K562 (cell line): ENCODE measurements around the gene CMBL. TPM values are rescaled to one million over a fixed set of nuclear protein-coding genes. Genes with fewer than 3 reads are reported as not detected.

Source experiments
- BRF1 ChIP-seq: IDR thresholded peaks from 3 replicates; pipeline ENCODE4 v1.6.1; 2011; ENCODE audit warnings: borderline replicate concordance, mild to moderate bottlenecking; ENCODE audit not compliant: insufficient read length; ENCODE audit errors: extremely low read depth
- LARP7 ChIP-seq: fragments of 450-650 bp; IDR thresholded peaks from 2 replicates; pipeline ENCODE4 v1.6.1; 2016
- NCOA6 ChIP-seq: fragments of 450-650 bp; IDR thresholded peaks from 2 replicates; pipeline ENCODE4 v1.6.1; 2017; ENCODE audit warnings: mild to moderate bottlenecking
- NFATC3 ChIP-seq: fragments of 450-650 bp; IDR thresholded peaks from 2 replicates; pipeline ENCODE4 v1.6.1; 2017; ENCODE audit warnings: mild to moderate bottlenecking
- PTBP1 ChIP-seq: fragments of 200-400 bp; formaldehyde crosslinking; IDR thresholded peaks from 2 replicates; pipeline ENCODE4 v1.6.1; 2017; ENCODE audit warnings: low read depth, low read length
- SIX5 ChIP-seq, 2 experiments: IDR thresholded peaks; 2 replicates each; pipeline ENCODE4 v1.6.1; 2011; ENCODE audit warnings: low read length in 2 of 2, borderline replicate concordance in 1 of 2, low read depth in 1 of 2, mild to moderate bottlenecking in 1 of 2, moderate library complexity in 1 of 2; ENCODE audit not compliant: insufficient read depth in 1 of 2
- SMARCB1 ChIP-seq: IDR thresholded peaks from 2 replicates; pipeline ENCODE4 v1.6.1; 2011; ENCODE audit warnings: improper control_type of control experiment, low read depth; ENCODE audit not compliant: insufficient read length
- ZNF282 ChIP-seq: sonication (generic); formaldehyde crosslinking; IDR thresholded peaks from 2 replicates; pipeline ENCODE4 v1.8.1; 2023; ENCODE audit warnings: missing genetic modification reagents
- ZNF324 ChIP-seq: fragments of 250-450 bp; sonication (Bioruptor Pico); IDR thresholded peaks from 2 replicates; pipeline ENCODE4 v1.4.0; 2020; ENCODE audit warnings: mild to moderate bottlenecking
- ZNF583 ChIP-seq: fragments of 250-450 bp; sonication (Bioruptor Pico); IDR thresholded peaks from 2 replicates; pipeline ENCODE4 v1.4.0; 2020
- polyA plus RNA-seq, 8 experiments: library from polyadenylated mRNA; depleted of rRNA in 4 of 8; stranded (reverse) in 5 of 8; unstranded in 3 of 8; fragments of >200 nt; fragmentation: Nextera tagmentation in 2 of 8; fragmentation: Illumina TruSeq in 1 of 8; extraction: Ambion mirVana in 2 of 8; extraction: Trizol in 1 of 8; gene quantifications; 2 replicates each; pipeline versions ENCODE4 v1.2.1 to v1.2.3, GENCODE V29; 2011 to 2014; ENCODE audit warnings: inconsistent platforms in 1 of 8, missing spikeins in 1 of 8
- total RNA-seq, 7 experiments: library from RNA; depleted of rRNA in 6 of 7; stranded (reverse); fragments of >200 nt in 6 of 7; fragmentation: Illumina TruSeq in 2 of 7; extraction: Trizol in 2 of 7; gene quantifications; 2 replicates each; pipeline versions ENCODE4 v1.2.1 to v1.2.3, GENCODE V29; 2011 to 2021; ENCODE audit warnings: low replicate concordance in 1 of 7
- TF ChIP-seq, protein P1 (sequence below), 2 experiments: fragments of 450-650 bp in 1 of 2; sonication (generic) in 1 of 2; formaldehyde crosslinking in 1 of 2; IDR thresholded peaks in 1 of 2; conservative IDR thresholded peaks in 1 of 2; 2 replicates each; pipeline versions ENCODE4 v1.6.1 to v1.8.1; 2016 to 2023; ENCODE audit warnings: mild to moderate bottlenecking in 2 of 2, moderate library complexity in 2 of 2, inconsistent platforms in 1 of 2, missing genetic modification reagents in 1 of 2
- TF ChIP-seq, protein P2 (sequence below): fragments of 250-450 bp; sonication (Bioruptor Pico); IDR thresholded peaks from 2 replicates; pipeline ENCODE4 v1.4.0; 2020; ENCODE audit warnings: mild to moderate bottlenecking, moderate library complexity
- TF ChIP-seq, protein P3 (sequence below): fragments of 250-450 bp; sonication (Bioruptor Pico); IDR thresholded peaks from 2 replicates; pipeline ENCODE4 v1.5.0; 2021; ENCODE audit warnings: mild to moderate bottlenecking, moderate library complexity
- TF ChIP-seq, protein P4 (sequence below): fragments of 250-450 bp; sonication (Bioruptor Pico); IDR thresholded peaks from 2 replicates; pipeline ENCODE4 v1.6.1; 2021; ENCODE audit warnings: mild to moderate bottlenecking

The CMBL gene
- total and polyA plus RNA-seq, 9 of the 15 experiments (the other 6 are each of a cell fraction or from before 2014, with no cell fraction given), result 22.6 to 192 (median 71.1) TPM

DNA sequence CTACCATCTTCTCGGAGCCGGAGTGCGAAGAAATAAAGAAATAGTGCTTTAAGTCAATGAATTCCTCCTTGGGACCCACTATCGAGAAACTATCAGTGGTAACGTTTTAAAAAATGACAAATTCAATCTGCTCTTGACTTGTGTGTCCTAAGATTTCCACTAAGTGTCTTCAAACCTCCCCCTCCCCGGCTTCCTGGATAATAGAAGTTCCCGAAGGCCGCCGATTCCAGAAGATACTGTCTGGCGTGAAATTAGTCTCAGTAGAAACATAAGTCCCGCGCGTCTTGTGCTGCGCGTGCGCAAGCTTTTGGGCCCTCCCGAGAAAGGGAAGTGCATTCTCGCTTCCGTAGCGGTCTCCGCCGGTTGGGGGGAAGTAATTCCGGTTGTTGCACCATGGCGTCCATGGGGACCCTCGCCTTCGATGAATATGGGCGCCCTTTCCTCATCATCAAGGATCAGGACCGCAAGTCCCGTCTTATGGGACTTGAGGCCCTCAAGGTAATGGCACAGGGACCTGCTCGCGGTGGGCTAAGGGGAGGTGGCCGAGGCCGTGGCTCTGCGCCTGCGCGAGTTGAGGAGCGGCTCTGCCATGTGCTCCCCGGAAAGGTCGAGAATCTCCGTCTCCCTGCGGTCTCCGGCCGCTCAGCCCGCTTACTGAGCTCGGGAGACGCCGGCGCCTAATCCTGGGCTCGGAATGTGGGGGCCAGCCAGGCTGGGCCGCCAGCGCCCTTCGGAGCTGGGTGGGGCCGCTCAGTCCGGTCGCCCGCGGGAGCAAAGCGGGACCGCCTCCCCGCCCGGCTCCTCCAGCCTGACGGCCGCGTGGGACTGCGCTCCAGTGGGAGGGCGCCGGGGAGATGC lies 57.5 kb downstream of the CMBL start, which contains the start of gene CCT5 (continued):
- 0 out of 2 replicates have a peak, but pooled peaks have one; percentile 7 for TF ChIP-seq PTBP1
- TF ChIP-seq, protein P1, sequence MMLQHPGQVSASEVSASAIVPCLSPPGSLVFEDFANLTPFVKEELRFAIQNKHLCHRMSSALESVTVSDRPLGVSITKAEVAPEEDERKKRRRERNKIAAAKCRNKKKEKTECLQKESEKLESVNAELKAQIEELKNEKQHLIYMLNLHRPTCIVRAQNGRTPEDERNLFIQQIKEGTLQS (IDR thresholded peaks at IDR 0.05), result 0 out of 2 replicates have a peak, but pooled peaks have one; percentile 15
- TF ChIP-seq, protein P1 (CRISPR knock-in tag; conservative IDR thresholded peaks at IDR 0.05), result peak; percentile 24; the same call in 1 of the 2 replicates
- no peak for TF ChIP-seq BRF1
- TF ChIP-seq, protein P2, sequence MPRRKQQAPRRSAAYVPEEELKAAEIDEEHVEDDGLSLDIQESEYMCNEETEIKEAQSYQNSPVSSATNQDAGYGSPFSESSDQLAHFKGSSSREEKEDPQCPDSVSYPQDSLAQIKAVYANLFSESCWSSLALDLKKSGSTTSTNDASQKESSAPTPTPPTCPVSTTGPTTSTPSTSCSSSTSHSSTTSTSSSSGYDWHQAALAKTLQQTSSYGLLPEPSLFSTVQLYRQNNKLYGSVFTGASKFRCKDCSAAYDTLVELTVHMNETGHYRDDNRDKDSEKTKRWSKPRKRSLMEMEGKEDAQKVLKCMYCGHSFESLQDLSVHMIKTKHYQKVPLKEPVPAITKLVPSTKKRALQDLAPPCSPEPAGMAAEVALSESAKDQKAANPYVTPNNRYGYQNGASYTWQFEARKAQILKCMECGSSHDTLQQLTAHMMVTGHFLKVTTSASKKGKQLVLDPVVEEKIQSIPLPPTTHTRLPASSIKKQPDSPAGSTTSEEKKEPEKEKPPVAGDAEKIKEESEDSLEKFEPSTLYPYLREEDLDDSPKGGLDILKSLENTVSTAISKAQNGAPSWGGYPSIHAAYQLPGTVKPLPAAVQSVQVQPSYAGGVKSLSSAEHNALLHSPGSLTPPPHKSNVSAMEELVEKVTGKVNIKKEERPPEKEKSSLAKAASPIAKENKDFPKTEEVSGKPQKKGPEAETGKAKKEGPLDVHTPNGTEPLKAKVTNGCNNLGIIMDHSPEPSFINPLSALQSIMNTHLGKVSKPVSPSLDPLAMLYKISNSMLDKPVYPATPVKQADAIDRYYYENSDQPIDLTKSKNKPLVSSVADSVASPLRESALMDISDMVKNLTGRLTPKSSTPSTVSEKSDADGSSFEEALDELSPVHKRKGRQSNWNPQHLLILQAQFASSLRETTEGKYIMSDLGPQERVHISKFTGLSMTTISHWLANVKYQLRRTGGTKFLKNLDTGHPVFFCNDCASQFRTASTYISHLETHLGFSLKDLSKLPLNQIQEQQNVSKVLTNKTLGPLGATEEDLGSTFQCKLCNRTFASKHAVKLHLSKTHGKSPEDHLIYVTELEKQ (CRISPR knock-in tag), result no peak
- no peak for TF ChIP-seq LARP7
- TF ChIP-seq NCOA6, result no peak
- TF ChIP-seq, protein P3, sequence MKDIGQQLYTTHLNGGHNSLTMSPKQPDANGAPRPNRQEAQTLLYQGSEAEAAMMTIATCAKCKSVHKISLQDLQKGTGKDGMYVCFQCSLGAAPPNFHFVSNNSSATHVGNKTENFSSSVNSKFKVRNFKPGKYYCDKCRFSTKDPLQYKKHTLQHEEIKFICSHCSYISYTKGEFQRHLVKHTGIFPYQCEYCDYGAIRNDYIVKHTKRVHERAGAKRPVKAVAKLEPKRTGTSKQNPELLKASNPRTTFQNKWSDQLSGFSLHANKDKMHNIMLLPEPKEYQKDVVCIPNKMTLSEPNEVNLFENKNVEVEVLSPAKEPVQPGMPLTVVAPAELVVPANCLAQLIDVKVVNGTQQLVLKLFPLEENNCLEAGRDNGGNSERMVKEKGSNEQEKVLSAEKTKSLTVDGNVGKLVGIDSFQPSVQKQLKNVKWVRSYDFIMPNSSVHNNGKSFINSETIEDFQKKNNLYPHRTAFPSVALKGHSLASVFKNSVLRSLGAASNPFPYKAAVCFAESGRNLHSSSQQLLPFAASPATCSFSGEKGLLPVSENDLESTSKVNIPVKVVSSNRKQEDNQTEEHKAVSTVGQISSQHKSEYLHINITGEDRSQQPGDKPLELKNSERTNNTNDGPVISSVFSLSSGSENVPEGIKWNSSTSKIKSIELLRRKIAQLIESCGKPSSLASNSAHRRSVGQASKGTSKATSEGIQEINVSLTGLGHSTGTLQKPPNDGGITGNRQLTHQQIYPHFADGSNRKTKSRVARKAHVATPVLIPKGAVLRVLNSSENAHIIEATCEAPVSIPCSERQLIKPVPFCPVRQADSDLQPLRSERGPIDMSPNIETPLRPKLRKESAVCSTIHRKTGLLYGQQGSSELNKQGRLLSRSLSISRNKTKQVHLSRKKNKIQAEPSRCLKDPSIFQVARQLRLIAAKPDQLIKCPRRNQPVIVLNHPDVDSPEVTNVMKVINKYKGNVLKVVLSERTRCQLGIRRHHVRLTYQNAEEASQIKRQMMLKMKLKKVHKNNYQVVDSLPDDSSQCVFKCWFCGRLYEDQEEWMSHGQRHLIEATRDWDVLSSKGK (CRISPR knock-in tag), result no peak
- TF ChIP-seq, protein P4, sequence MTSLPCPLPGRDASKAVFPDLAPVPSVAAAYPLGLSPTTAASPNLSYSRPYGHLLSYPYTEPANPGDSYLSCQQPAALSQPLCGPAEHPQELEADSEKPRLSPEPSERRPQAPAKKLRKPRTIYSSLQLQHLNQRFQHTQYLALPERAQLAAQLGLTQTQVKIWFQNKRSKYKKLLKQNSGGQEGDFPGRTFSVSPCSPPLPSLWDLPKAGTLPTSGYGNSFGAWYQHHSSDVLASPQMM (CRISPR knock-in tag), result no peak
- no peak for TF ChIP-seq ZNF583
- TF ChIP-seq NFATC3, result 0 out of 2 replicates have a peak, but pooled peaks have one; percentile 24
- TF ChIP-seq SIX5 (IDR thresholded peaks at IDR 0.05; ENCODE audit: borderline replicate concordance in 1 of 2, insufficient read depth in 1 of 2, low read depth in 1 of 2, low read length in 2 of 2), result peak; percentile 45 to 57; a peak in 3 of 4 replicates
- no peak for TF ChIP-seq SMARCB1
- no peak for TF ChIP-seq ZNF282
- TF ChIP-seq ZNF324 (CRISPR knock-in tag), result no peak
